Astrocyte of the spinal cord (primary cell): ENCODE measurements around the gene MAGI2.

Source experiments
- DNase-seq: peaks from one replicate; pipeline ENCODE4 v3.0.0; 2011; ENCODE audit warnings: low read depth, low spot score
- H3K4me3 ChIP-seq: 2 replicates; pipeline ENCODE4 v1.5.1; 2011; ENCODE audit warnings: low read depth, mild to moderate bottlenecking, low read length, moderate library complexity
- in situ Hi-C: cut with HindIII; loops from 2 replicates; pipeline ENCODE4 v1.10.0; 2017; ENCODE audit warnings: low sequenced_read_pairs
- TF ChIP-seq, protein P1 (sequence below): IDR thresholded peaks from 2 replicates; pipeline ENCODE4 v1.5.1; 2012; ENCODE audit warnings: low read depth, mild to moderate bottlenecking, low read length, inconsistent platforms

MAGI2 gene

DNA sequence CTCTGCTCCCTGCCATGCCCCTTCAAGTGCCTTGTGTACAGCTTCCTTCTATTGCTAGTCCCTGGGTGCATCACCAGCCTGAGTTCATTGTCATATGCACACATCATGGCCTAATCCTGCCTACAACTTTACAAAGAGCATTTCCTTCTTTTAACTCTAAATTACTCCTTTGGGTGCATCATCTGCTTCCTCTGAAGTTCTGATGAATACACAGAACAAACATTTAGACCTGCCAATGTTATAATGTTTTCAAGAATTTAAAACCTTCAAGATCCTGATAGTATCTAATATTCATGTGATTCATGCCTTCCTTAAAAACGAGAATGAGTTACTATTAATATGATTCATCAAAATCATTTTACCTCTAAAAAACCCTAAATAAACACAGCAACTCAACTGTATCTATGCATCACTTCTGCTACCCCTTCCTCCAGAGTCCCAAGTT lies 357.1 kb downstream of the MAGI2 start:
- DNase-seq = peak; percentile 1
- in situ Hi-C loops = no loop called here
- TF ChIP-seq, protein P1, sequence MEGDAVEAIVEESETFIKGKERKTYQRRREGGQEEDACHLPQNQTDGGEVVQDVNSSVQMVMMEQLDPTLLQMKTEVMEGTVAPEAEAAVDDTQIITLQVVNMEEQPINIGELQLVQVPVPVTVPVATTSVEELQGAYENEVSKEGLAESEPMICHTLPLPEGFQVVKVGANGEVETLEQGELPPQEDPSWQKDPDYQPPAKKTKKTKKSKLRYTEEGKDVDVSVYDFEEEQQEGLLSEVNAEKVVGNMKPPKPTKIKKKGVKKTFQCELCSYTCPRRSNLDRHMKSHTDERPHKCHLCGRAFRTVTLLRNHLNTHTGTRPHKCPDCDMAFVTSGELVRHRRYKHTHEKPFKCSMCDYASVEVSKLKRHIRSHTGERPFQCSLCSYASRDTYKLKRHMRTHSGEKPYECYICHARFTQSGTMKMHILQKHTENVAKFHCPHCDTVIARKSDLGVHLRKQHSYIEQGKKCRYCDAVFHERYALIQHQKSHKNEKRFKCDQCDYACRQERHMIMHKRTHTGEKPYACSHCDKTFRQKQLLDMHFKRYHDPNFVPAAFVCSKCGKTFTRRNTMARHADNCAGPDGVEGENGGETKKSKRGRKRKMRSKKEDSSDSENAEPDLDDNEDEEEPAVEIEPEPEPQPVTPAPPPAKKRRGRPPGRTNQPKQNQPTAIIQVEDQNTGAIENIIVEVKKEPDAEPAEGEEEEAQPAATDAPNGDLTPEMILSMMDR = no peak
- H3K4me3 ChIP-seq = no peak overlapping the region

DNA sequence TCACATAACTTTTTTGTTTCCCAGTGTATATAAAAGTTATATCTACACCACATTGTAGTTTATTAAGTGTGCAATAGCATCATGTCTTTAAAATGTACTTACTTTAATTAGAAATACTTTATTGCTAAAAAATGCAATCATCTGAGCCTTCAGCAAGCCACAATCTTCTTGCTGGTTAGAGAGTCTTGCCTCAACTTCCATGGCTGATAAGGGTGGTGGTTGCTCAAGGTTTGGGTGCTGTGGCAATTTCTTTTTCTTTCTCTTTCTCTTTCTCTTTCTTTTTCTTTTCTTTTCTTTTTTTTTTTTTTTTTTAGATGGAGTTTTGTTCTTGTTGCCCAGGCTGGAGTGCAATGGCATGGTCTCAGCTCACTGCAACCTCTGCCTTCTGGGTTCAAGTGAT lies 360.0 kb downstream of the MAGI2 start:
- in situ Hi-C loops = no loop called here
- TF ChIP-seq, protein P1 = no peak
- no peak overlapping the region for H3K4me3 ChIP-seq
- no peak for DNase-seq

DNA sequence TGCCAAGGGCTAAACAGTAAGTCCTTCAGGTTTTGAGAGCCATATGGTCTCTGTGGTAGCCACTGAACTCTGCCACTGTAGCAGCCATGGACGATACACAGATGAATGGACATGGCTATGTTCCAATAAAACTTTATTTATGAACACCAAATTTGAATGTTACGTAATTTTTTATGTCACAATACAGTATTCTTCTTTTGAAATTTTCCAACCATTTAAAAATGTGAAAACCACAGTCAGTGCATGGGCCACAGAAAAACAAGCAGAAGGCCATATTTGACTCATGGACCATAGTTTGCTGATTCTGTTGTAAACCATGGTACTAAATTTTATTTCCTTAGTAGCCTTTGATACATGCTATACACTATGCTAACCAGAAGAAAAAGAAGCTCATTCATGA lies 361.8 kb downstream of the MAGI2 start:
- DNase-seq = peak; percentile 21
- in situ Hi-C loops = no loop called here
- TF ChIP-seq, protein P1 = no peak
- H3K4me3 ChIP-seq = no peak overlapping the region

DNA sequence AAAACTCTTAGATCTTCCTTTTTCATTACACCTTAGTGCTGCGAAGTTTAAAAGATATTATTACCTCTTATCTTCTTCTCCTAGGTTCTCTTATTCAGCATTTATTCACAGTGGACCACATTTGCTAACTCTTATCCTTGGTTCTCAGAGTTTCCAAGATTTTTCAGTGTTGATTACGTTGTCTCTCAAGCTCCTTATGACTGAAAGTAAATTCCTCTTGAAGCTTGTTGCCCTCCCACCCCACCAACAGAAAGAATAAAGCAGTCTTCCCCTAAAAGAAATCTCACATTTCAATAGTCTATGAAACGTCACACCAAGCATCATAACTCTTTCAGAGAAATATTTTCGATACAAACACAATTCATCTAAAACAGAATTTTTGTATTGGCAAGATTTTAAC lies 362.5 kb downstream of the MAGI2 start:
- TF ChIP-seq, protein P1 = no peak
- DNase-seq = peak; percentile 6
- in situ Hi-C loops = no loop called here
- H3K4me3 ChIP-seq = no peak overlapping the region

DNA sequence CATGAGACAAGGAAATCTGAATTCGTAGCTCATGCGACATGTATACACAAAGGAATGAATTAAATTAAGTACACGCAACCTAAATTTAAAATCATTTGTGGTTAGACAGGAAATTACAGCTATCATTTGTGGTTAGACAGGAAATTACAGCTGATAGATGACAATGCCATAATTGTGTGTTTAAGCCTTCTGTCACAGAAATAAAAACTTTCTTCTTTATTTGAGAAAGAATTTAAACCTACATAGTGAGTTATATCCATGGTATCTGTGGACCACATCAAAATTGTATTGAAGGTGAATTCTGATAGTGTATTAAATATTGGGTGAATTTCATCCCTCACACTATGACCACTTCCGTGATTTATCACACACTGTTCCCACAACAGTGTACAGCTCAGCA lies 362.9 kb downstream of the MAGI2 start:
- in situ Hi-C loops = no loop called here
- peak; percentile 43 for DNase-seq
- TF ChIP-seq, protein P1 = no peak
- no peak overlapping the region for H3K4me3 ChIP-seq

DNA sequence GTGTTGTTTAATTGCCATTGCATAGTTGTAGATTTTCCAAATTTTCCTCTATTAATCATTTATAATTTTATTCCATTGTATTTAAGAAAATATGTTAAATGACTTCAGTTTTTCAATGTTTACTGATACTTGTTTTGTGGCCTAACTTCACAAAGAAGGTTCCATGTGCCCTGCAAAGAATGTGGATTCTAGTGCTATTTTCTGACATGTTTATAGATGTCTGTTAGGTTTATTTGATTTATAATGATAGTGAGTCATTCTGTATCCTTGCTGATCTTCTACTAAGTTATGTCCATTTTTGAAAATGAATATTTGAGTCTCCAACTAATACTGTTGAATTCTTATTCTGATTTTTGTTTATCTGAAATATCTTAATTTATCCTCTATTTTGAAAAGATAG lies 369.0 kb downstream of the MAGI2 start:
- DNase-seq = no peak
- TF ChIP-seq, protein P1 = no peak
- in situ Hi-C loops = no loop called here
- H3K4me3 ChIP-seq = no peak overlapping the region
